ENCODE results near the gene CANT1. TPM values are rescaled to one million over a fixed set of nuclear protein-coding genes. Genes with fewer than 3 reads are reported as not detected.
"Not testable (repeated sequence)": the region's sequence is repeated elsewhere in the genome, so short reads cannot be mapped to it uniquely, and the experiment has no call there.

Gene CANT1
- total RNA-seq, 1 donor from 2014 or later = 57.3 TPM

- Mint-ChIP-seq H3K27ac (no peak overlapping the region), H3K9me3 (no peaks in the 10 kb centered on the region), H3K4me1 (ENCODE audit: low read depth) (peaks cover 4% of the 10 kb centered on the region), H3K36me3 (ENCODE audit: low read depth) (no peaks in the 10 kb centered on the region), H3K27me3 (ENCODE audit: insufficient read depth) (peaks cover 29% of the 10 kb centered on the region), H3K4me3 (no peak overlapping the region)
- DNase-seq (ENCODE audit: low spot score) = no peak
- intact Hi-C loops (cut with micrococcal nuclease) = no loop called here
Measured at GRCh38 chr17:79028496-79029326, 19.1 kb upstream of the CANT1 start.

DNA sequence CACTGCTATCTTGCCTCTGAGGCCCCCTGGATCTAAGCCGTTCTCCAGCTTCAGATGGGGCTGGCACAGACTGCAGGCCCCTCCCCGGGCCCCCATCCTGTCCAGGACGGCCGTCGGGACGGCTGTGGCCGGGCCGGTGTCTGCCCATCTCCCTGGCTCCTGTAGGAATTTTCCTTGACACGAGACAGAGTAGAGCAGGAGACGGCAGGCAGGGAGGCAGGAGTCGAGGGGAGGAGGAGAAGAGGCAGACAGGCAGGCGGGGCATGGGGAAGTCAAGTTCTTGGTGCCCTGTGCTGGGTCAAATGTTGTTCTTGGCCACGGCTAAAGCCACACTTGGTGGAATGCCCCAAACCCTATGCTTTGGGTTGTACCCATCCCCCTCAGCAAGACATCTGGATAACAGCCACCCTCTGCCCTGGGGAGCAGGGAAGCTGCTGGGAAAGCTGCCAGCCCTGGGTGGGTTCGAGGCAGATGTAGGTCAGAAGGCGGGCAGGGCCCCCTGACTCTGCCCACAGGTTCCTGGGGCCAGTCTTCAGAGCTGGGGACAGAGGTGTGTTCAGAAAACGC, 18.4 kb upstream of the CANT1 start:
- H3K4me3 Mint-ChIP-seq = no peak overlapping the region
- H3K4me1 Mint-ChIP-seq (ENCODE audit: low read depth) = peaks cover 4% of the 10 kb centered on the region
- peaks cover 33% of the 10 kb centered on the region for H3K27me3 Mint-ChIP-seq (ENCODE audit: insufficient read depth)
- H3K27ac Mint-ChIP-seq = no peak overlapping the region
- H3K36me3 Mint-ChIP-seq (ENCODE audit: low read depth) = no peaks in the 10 kb centered on the region
- intact Hi-C loops (cut with micrococcal nuclease) = no loop called here
- H3K9me3 Mint-ChIP-seq = no peaks in the 10 kb centered on the region
- DNase-seq (ENCODE audit: low spot score) = no peak

GRCh38 chr17:79027274-79027924, 17.8 kb upstream of the CANT1 start:
- Mint-ChIP-seq H3K36me3 (ENCODE audit: low read depth) (no peaks in the 10 kb centered on the region), H3K9me3 (no peaks in the 10 kb centered on the region), H3K4me3 (no peak overlapping the region), H3K27ac (no peak overlapping the region), H3K4me1 (ENCODE audit: low read depth) (peaks cover 4% of the 10 kb centered on the region), H3K27me3 (ENCODE audit: insufficient read depth) (peaks cover 38% of the 10 kb centered on the region)
- no peak for DNase-seq (ENCODE audit: low spot score)
- intact Hi-C loops (cut with micrococcal nuclease) = no loop called here

GRCh38 chr17:79026376-79027273, 17.1 kb upstream of the CANT1 start:
- Mint-ChIP-seq H3K4me3 (no peak overlapping the region), H3K4me1 (ENCODE audit: low read depth) (peaks cover 4% of the 10 kb centered on the region), H3K9me3 (no peaks in the 10 kb centered on the region), H3K27me3 (ENCODE audit: insufficient read depth) (peaks cover 41% of the 10 kb centered on the region), H3K36me3 (ENCODE audit: low read depth) (no peaks in the 10 kb centered on the region), H3K27ac (no peak overlapping the region)
- DNase-seq (ENCODE audit: low spot score) = no peak
- intact Hi-C loops (cut with micrococcal nuclease) = no loop called here

DNA sequence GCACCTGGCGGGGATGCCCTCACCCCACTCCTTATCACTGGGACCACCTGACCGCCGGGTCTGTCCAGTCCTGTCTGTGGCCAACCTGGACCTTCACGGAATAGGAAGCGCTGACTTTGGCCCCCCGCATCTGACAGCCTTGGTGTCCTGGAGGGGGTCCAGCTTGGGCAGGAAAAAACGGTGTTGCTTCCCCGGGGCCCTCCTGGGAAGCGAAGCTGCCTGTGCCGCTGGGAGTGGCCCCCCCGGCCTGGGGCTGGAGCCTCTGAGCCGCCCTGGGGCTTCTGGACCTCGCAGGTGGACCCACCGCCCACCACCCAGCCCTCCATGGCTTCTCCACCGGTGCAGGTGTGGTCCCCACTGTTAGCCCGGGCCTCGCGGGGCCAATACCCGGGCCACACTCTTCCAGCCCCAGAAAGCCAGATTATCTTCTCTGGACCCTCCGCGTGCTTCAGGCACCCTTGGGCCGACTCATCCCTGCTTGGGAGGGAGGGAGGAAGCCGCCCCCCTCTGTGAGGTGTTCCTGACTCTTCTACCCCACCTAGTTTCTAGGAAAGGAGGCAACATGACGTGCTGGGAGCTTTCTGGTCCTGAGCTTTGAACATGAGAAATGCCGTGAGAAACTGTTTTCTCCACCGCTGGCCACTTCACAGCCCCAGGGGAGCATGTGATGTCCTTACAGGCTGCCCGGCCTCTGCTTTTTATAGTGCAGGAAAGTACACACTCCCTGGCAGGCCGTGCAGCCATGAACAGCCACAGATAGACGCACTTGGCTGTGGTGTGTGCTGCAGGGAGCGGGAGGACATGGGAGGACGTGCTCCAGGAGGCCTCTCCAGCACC, 15.6 kb upstream of the CANT1 start:
- H3K4me1 Mint-ChIP-seq (ENCODE audit: low read depth) = peaks cover 4% of the 10 kb centered on the region
- H3K27me3 Mint-ChIP-seq (ENCODE audit: insufficient read depth) = peaks cover 48% of the 10 kb centered on the region
- no peak for DNase-seq (ENCODE audit: low spot score)
- no peak overlapping the region for H3K27ac Mint-ChIP-seq
- H3K36me3 Mint-ChIP-seq (ENCODE audit: low read depth) = no peaks in the 10 kb centered on the region
- intact Hi-C loops (cut with micrococcal nuclease) = no loop called here
- H3K4me3 Mint-ChIP-seq = peak overlapping the region; percentile 42
- no peaks in the 10 kb centered on the region for H3K9me3 Mint-ChIP-seq

- Mint-ChIP-seq H3K4me1 (ENCODE audit: low read depth) (peaks cover 4% of the 10 kb centered on the region), H3K27me3 (ENCODE audit: insufficient read depth) (peaks cover 53% of the 10 kb centered on the region), H3K36me3 (ENCODE audit: low read depth) (no peaks in the 10 kb centered on the region), H3K4me3 (peak within 1 kb of the TSS; percentile 81), H3K9me3 (no peaks in the 10 kb centered on the region), H3K27ac (no peak within 1 kb of the TSS)
- no peak for DNase-seq (ENCODE audit: low spot score)
- intact Hi-C loops (cut with micrococcal nuclease) = no loop called here
Measured at GRCh38 chr17:79023886-79024771, 14.6 kb upstream of the CANT1 start, which contains the start of gene C1QTNF1. C1QTNF1 (plus strand) TSS chr17:79024169; CDS start chr17:79043969, 19,800 bp downstream.

DNA sequence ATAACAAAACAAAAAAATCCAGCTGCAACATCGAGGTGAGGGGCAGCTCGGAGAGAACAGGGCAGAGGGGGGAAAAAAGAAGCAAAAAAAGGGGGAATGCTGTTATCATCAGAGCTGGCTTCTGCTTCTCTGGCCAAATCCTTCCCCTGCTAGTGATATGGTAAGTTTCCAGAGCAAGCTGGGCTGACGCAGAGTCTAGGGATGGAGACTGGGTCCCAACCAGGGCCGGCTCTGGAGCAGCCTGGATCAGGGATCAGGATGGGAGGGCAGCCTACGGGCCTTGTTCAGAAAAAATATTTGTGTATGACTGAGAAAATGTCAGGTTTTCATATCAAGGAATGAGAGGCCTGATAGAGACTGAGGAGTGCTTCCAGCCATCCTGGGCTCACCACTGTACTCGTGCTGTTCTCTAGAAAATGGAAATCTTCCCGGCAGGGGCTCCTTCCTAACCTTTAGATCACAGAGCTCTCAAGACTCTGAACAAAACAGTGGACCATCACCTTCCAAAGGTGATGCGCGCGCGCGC, 13.7 kb upstream of the CANT1 start:
- H3K27me3 Mint-ChIP-seq (ENCODE audit: insufficient read depth) = peaks cover 53% of the 10 kb centered on the region
- H3K27ac Mint-ChIP-seq = no peak overlapping the region
- intact Hi-C loops (cut with micrococcal nuclease) = no loop called here
- no peaks in the 10 kb centered on the region for H3K9me3 Mint-ChIP-seq
- H3K4me3 Mint-ChIP-seq = peak overlapping the region; percentile 47
- peaks cover 4% of the 10 kb centered on the region for H3K4me1 Mint-ChIP-seq (ENCODE audit: low read depth)
- DNase-seq (ENCODE audit: low spot score) = no peak
- H3K36me3 Mint-ChIP-seq (ENCODE audit: low read depth) = no peaks in the 10 kb centered on the region

GRCh38 chr17:79022507-79022991, 13.0 kb upstream of the CANT1 start:
- Mint-ChIP-seq H3K9me3 (no peaks in the 10 kb centered on the region), H3K4me3 (peak overlapping the region; percentile 30)

GRCh38 chr17:79021929-79022328, 12.4 kb upstream of the CANT1 start:
- H3K36me3 Mint-ChIP-seq (ENCODE audit: low read depth); H3K9me3 Mint-ChIP-seq; DNase-seq (ENCODE audit: low spot score); H3K4me3 Mint-ChIP-seq; intact Hi-C loops (cut with micrococcal nuclease); H3K4me1 Mint-ChIP-seq (ENCODE audit: low read depth); H3K27ac Mint-ChIP-seq: not testable (repeated sequence)
- peaks cover 55% of the 10 kb centered on the region for H3K27me3 Mint-ChIP-seq (ENCODE audit: insufficient read depth)

More at GRCh38 chr17:79022507-79022991, 13.0 kb upstream of the CANT1 start:
- no peak for DNase-seq (ENCODE audit: low spot score)
- no peak overlapping the region for H3K27ac Mint-ChIP-seq
- intact Hi-C loops (cut with micrococcal nuclease) = no loop called here
- H3K36me3 Mint-ChIP-seq (ENCODE audit: low read depth) = no peaks in the 10 kb centered on the region
- peaks cover 53% of the 10 kb centered on the region for H3K27me3 Mint-ChIP-seq (ENCODE audit: insufficient read depth)
- peaks cover 4% of the 10 kb centered on the region for H3K4me1 Mint-ChIP-seq (ENCODE audit: low read depth)

DNA sequence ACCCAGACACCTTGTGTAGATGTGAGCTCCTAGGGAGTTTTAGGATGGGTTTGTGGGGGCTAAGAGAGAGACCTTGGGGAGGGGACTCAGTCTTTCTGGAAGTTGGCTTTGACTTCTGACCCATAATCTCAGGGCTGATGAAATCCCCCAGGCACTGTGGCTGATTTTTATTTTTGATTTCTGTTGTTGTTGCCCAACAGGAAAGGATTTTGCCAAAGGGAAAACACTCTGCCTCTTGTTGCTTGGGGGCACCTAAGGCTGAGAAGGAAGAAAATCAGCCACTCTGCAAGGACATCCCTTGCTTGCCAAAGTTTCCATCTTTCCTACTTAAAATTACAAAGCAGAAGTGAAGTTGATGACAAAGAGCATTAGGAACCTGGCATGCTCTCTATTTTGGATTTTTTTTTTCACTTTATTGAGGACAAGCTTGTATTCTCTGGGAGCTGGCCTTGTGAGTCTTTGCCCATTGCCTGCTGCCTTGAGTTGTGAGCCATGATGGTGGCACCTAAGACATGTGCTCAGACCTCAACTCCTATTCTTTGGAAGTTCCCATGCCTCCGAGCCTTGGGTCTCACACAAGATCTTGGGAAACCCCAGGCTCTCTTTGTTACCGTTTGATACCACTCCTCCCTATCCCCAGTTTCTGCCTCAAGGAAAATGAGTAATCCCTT, 11.2 kb upstream of the CANT1 start:
- H3K9me3 Mint-ChIP-seq = no peaks in the 10 kb centered on the region
- H3K4me3 Mint-ChIP-seq = no peak overlapping the region
- intact Hi-C loops (cut with micrococcal nuclease) = no loop called here
- no peak overlapping the region for H3K27ac Mint-ChIP-seq
- peaks cover 4% of the 10 kb centered on the region for H3K4me1 Mint-ChIP-seq (ENCODE audit: low read depth)
- peaks cover 51% of the 10 kb centered on the region for H3K27me3 Mint-ChIP-seq (ENCODE audit: insufficient read depth)
- DNase-seq (ENCODE audit: low spot score) = no peak
- H3K36me3 Mint-ChIP-seq (ENCODE audit: low read depth) = peaks cover 2% of the 10 kb centered on the region
